ENCODE measurements around the gene BUB1.

Gene BUB1

GRCh38 chr2:110662560-110662959 lies 15.3 kb downstream of the BUB1 start:
- Mint-ChIP-seq H3K27ac (no peak overlapping the region), H3K4me1 (peaks cover 5% of the 10 kb centered on the region), H3K36me3 (ENCODE audit: low read depth) (peaks cover 74% of the 10 kb centered on the region), H3K4me3 (no peak overlapping the region), H3K27me3 (ENCODE audit: low read depth, poor library complexity) (no peaks in the 10 kb centered on the region), H3K9me3 (no peaks in the 10 kb centered on the region)
- TF ChIP-seq, protein P1, sequence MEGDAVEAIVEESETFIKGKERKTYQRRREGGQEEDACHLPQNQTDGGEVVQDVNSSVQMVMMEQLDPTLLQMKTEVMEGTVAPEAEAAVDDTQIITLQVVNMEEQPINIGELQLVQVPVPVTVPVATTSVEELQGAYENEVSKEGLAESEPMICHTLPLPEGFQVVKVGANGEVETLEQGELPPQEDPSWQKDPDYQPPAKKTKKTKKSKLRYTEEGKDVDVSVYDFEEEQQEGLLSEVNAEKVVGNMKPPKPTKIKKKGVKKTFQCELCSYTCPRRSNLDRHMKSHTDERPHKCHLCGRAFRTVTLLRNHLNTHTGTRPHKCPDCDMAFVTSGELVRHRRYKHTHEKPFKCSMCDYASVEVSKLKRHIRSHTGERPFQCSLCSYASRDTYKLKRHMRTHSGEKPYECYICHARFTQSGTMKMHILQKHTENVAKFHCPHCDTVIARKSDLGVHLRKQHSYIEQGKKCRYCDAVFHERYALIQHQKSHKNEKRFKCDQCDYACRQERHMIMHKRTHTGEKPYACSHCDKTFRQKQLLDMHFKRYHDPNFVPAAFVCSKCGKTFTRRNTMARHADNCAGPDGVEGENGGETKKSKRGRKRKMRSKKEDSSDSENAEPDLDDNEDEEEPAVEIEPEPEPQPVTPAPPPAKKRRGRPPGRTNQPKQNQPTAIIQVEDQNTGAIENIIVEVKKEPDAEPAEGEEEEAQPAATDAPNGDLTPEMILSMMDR (IDR thresholded peaks at IDR 0.05) = no peak
- no peak for DNase-seq

DNA sequence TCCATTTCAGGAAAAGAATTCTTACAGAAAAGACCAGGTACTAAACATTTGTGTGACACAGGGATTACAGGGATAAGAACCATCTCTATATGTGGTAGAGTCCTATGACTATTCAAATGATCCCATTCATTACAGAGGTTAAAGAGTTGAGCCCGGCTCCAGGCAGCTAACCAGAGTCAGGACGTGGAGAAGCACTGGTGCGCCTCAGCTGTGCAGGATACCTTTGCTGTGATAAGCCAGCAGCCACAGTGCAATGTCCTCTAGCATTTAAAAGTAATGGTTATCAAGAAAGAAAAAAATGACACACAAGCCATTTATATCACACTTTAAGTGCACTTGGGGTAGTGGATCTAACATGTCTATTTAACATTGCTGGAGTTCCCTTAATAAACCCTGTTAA lies 17.3 kb downstream of the BUB1 start:
- Mint-ChIP-seq H3K27ac (no peak overlapping the region), H3K36me3 (ENCODE audit: low read depth) (peaks cover 72% of the 10 kb centered on the region), H3K4me3 (no peak overlapping the region), H3K4me1 (peaks cover 5% of the 10 kb centered on the region), H3K27me3 (ENCODE audit: low read depth, poor library complexity) (no peaks in the 10 kb centered on the region), H3K9me3 (no peaks in the 10 kb centered on the region)
- DNase-seq = no peak
- TF ChIP-seq, protein P1 (IDR thresholded peaks at IDR 0.05) = no peak

DNA sequence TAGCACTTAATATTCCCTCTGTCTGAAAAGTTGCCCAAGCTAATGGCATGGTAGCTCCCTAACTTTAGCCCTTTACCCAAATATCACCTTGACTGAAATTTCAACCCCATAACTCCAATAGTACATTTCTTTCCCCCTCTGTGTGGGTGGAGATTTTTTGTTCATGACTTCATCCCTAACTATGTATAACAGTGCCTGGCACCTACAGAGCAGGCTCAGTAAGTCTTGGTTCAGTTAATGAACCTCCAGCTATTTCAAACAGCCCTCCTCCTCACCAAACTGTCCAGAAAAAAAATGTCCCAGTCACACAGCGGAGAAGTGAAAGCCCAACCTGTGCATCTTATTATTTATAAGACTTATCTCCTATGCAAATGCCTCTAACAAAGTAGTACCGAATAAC lies 18.6 kb downstream of the BUB1 start:
- Mint-ChIP-seq H3K27me3 (ENCODE audit: low read depth, poor library complexity) (no peaks in the 10 kb centered on the region), H3K4me3 (no peak overlapping the region), H3K36me3 (ENCODE audit: low read depth) (peaks cover 69% of the 10 kb centered on the region), H3K27ac (no peak overlapping the region), H3K9me3 (no peaks in the 10 kb centered on the region), H3K4me1 (peaks cover 5% of the 10 kb centered on the region)
- no peak for DNase-seq
- TF ChIP-seq, protein P1 (IDR thresholded peaks at IDR 0.05) = no peak

- TF ChIP-seq, protein P1 (IDR thresholded peaks at IDR 0.05) = no peak
- no peak for DNase-seq
- Mint-ChIP-seq H3K27ac (no peak overlapping the region), H3K27me3 (ENCODE audit: low read depth, poor library complexity) (no peaks in the 10 kb centered on the region), H3K9me3 (no peaks in the 10 kb centered on the region), H3K4me3 (no peak overlapping the region), H3K4me1 (peaks cover 5% of the 10 kb centered on the region), H3K36me3 (ENCODE audit: low read depth) (peaks cover 71% of the 10 kb centered on the region)
Measured at GRCh38 chr2:110657724-110658305, 20.0 kb downstream of the BUB1 start.

- Mint-ChIP-seq H3K27ac (no peak overlapping the region), H3K4me1 (no peaks in the 10 kb centered on the region)
Measured at GRCh38 chr2:110655701-110656100, 22.2 kb downstream of the BUB1 start.

DNA sequence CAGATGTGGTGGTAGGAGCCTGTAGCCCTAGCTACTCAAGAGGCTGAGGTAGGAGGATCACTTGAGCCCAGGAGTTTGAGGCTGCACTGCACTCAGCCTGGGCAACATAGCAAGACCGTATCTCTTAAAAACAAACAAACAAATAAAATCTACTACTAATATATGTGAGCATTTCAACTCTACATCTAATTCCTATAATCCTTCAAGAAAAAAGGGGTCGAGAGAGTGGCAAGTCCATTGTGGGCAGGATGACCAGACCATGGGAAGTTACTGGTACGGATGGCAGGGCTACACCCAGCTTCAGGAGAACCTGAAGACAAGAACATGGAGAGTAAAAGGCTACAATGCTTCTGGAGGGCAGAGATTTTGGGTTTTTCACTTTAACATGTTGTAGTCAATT lies 24.0 kb downstream of the BUB1 start:
- no peaks in the 10 kb centered on the region for H3K4me1 Mint-ChIP-seq
- H3K36me3 Mint-ChIP-seq (ENCODE audit: low read depth) = peaks cover 66% of the 10 kb centered on the region
- no peak overlapping the region for H3K27ac Mint-ChIP-seq
- H3K9me3 Mint-ChIP-seq = no peaks in the 10 kb centered on the region
- H3K27me3 Mint-ChIP-seq (ENCODE audit: low read depth, poor library complexity) = no peaks in the 10 kb centered on the region
- DNase-seq = no peak
- TF ChIP-seq, protein P1 (IDR thresholded peaks at IDR 0.05) = no peak
- no peak overlapping the region for H3K4me3 Mint-ChIP-seq

More at GRCh38 chr2:110655701-110656100, 22.2 kb downstream of the BUB1 start:
- no peak for DNase-seq
- H3K36me3 Mint-ChIP-seq (ENCODE audit: low read depth) = peaks cover 67% of the 10 kb centered on the region
- TF ChIP-seq, protein P1 (IDR thresholded peaks at IDR 0.05) = no peak
- no peak overlapping the region for H3K4me3 Mint-ChIP-seq
- no peaks in the 10 kb centered on the region for H3K9me3 Mint-ChIP-seq
- no peaks in the 10 kb centered on the region for H3K27me3 Mint-ChIP-seq (ENCODE audit: low read depth, poor library complexity)
